SU-DHL-6 (cell line): ENCODE measurements around the gene EML4.

Source experiments
- H2AFZ ChIP-seq: fragments of 200-600 bp; sonication (generic); 2 replicates; pipeline ENCODE4 v1.6.1; 2014; ENCODE audit warnings: low read depth, mild to moderate bottlenecking, moderate library complexity, mixed read lengths, antibody characterized with exemption, low read length; ENCODE audit not compliant: severe bottlenecking
- H3F3A ChIP-seq: fragments of 200-600 bp; shearing (Covaris generic); 2 replicates; pipeline ENCODE4 v1.6.0; 2016; ENCODE audit warnings: antibody characterized with exemption, mild to moderate bottlenecking; ENCODE audit not compliant: insufficient read depth
- H3K27ac ChIP-seq: fragments of 200-600 bp; sonication (generic); 2 replicates; pipeline ENCODE4 v1.5.1; 2016; ENCODE audit warnings: low read depth, mild to moderate bottlenecking, low read length, moderate library complexity, mixed read lengths
- H3K27me3 ChIP-seq: fragments of 200-600 bp; sonication (generic), shearing (Covaris generic); 2 replicates; pipeline ENCODE4 v1.6.0; 2014; ENCODE audit warnings: mild to moderate bottlenecking, low read length
- H3K36me3 ChIP-seq: fragments of 200-600 bp; sonication (generic); 2 replicates; pipeline ENCODE4 v1.6.1; 2014; ENCODE audit warnings: mild to moderate bottlenecking, low read length, mixed read lengths
- H3K4me2 ChIP-seq: fragments of 300-600, 200-600 bp; shearing (Covaris generic), sonication (generic); 2 replicates; pipeline ENCODE4 v1.6.0; 2014; ENCODE audit warnings: low read length, low read depth, mild to moderate bottlenecking; ENCODE audit not compliant: poor library complexity, severe bottlenecking
- H3K4me3 ChIP-seq: fragments of 200-600 bp; sonication (generic); 2 replicates; pipeline ENCODE4 v1.5.1; 2014; ENCODE audit warnings: antibody characterized with exemption, low read length, mild to moderate bottlenecking, mixed read lengths; ENCODE audit not compliant: insufficient read depth, poor library complexity, severe bottlenecking
- H3K79me2 ChIP-seq: fragments of 200-600 bp; sonication (generic); 2 replicates; pipeline ENCODE4 v1.6.1; 2014; ENCODE audit warnings: mild to moderate bottlenecking, low read length, moderate library complexity; ENCODE audit not compliant: insufficient read depth
- H3K9ac ChIP-seq: fragments of 200-600 bp; sonication (generic); 2 replicates; pipeline ENCODE4 v1.7.0; 2014; ENCODE audit warnings: mild to moderate bottlenecking, low read length
- H3K9me2 ChIP-seq: fragments of 200-600 bp; sonication (generic); replicated peaks from 2 replicates; pipeline ENCODE4 v1.6.1; 2014; ENCODE audit warnings: low read length; ENCODE audit not compliant: insufficient read depth
- H3K9me3 ChIP-seq: fragments of 200-600 bp; sonication (generic); 2 replicates; pipeline ENCODE4 v1.6.1; 2014; ENCODE audit warnings: low read length, mixed read lengths; ENCODE audit not compliant: insufficient read depth
- H4K20me1 ChIP-seq: fragments of 200-600 bp; sonication (generic); 2 replicates; pipeline ENCODE4 v1.6.1; 2014; ENCODE audit warnings: low read depth, mild to moderate bottlenecking, antibody characterized with exemption, low read length, moderate library complexity, mixed read lengths
- CTCF ChIP-seq: fragments of 200-600 bp; sonication (generic); IDR thresholded peaks from one replicate; pipeline ENCODE4 v1.5.1; 2017; ENCODE audit warnings: antibody characterized with exemption, mild to moderate bottlenecking, low read length, moderate library complexity; ENCODE audit not compliant: insufficient read depth, poor library complexity, severe bottlenecking
- EZH2phosphoT487 ChIP-seq: fragments of 200-600 bp; sonication (generic), shearing (Covaris generic); conservative IDR thresholded peaks from 2 replicates; pipeline ENCODE4 v1.6.1; 2018; ENCODE audit warnings: mild to moderate bottlenecking, antibody characterized with exemption, low read length, moderate library complexity, mixed read lengths

The EML4 gene

GRCh38 chr2:42364658-42365057 lies 195.5 kb downstream of the EML4 start:
- H3K4me2 ChIP-seq, result no peak overlapping the region
- H2AFZ ChIP-seq, result no peak overlapping the region
- no peak for TF ChIP-seq CTCF
- no peak for TF ChIP-seq EZH2phosphoT487

GRCh38 chr2:42366411-42366810 lies 197.3 kb downstream of the EML4 start:
- TF ChIP-seq CTCF (no peak), EZH2phosphoT487 (no peak)
- H3F3A ChIP-seq, result peaks cover 5% of the 10 kb centered on the region; the same call in 1 of the 2 replicates
- H2AFZ ChIP-seq, result no peak overlapping the region
- H3K27me3 ChIP-seq, result no peaks in the 10 kb centered on the region
- H3K9me3 ChIP-seq, result no peaks in the 10 kb centered on the region
- no peaks in the 10 kb centered on the region for H3K36me3 ChIP-seq
- no peak overlapping the region for H3K4me2 ChIP-seq
- no peaks in the 10 kb centered on the region for H3K79me2 ChIP-seq
- H4K20me1 ChIP-seq, result no peaks in the 10 kb centered on the region
- H3K9me2 ChIP-seq, result no peaks in the 10 kb centered on the region
- no peak overlapping the region for H3K9ac ChIP-seq
- H3K27ac ChIP-seq, result no peak overlapping the region
- H3K4me3 ChIP-seq, result no peak overlapping the region

More at GRCh38 chr2:42364658-42365057, 195.5 kb downstream of the EML4 start:
- H3K27ac ChIP-seq, result no peak overlapping the region
- H3K9me2 ChIP-seq, result no peaks in the 10 kb centered on the region
- no peaks in the 10 kb centered on the region for H4K20me1 ChIP-seq
- no peaks in the 10 kb centered on the region for H3K36me3 ChIP-seq
- peaks cover 13% of the 10 kb centered on the region for H3K79me2 ChIP-seq
- no peak overlapping the region for H3K9ac ChIP-seq
- no peak overlapping the region for H3K4me3 ChIP-seq
- H3K27me3 ChIP-seq, result no peaks in the 10 kb centered on the region
- no peaks in the 10 kb centered on the region for H3K9me3 ChIP-seq
- peaks cover 5% of the 10 kb centered on the region; the same call in 1 of the 2 replicates for H3F3A ChIP-seq

GRCh38 chr2:42367835-42368234 lies 198.7 kb downstream of the EML4 start:
- H3K79me2 ChIP-seq, result no peaks in the 10 kb centered on the region
- no peaks in the 10 kb centered on the region for H3K27me3 ChIP-seq
- no peak overlapping the region for H3K4me2 ChIP-seq
- TF ChIP-seq CTCF, result no peak
- TF ChIP-seq EZH2phosphoT487, result no peak
- H3K9me2 ChIP-seq, result no peaks in the 10 kb centered on the region
- no peaks in the 10 kb centered on the region for H3F3A ChIP-seq
- no peaks in the 10 kb centered on the region for H3K9me3 ChIP-seq
- no peak overlapping the region for H3K27ac ChIP-seq
- H2AFZ ChIP-seq, result no peak overlapping the region
- no peak overlapping the region for H3K4me3 ChIP-seq
- H3K36me3 ChIP-seq, result no peaks in the 10 kb centered on the region
- no peaks in the 10 kb centered on the region for H4K20me1 ChIP-seq
- no peak overlapping the region for H3K9ac ChIP-seq
